ENCODE results near the gene GRIK4. TPM values are rescaled to one million over a fixed set of nuclear protein-coding genes. Genes with fewer than 3 reads are reported as not detected.

GRIK4 gene
- total and polyA plus RNA-seq, 8 donors: 0.76 to 10.1 (median 7.7) TPM

DNA sequence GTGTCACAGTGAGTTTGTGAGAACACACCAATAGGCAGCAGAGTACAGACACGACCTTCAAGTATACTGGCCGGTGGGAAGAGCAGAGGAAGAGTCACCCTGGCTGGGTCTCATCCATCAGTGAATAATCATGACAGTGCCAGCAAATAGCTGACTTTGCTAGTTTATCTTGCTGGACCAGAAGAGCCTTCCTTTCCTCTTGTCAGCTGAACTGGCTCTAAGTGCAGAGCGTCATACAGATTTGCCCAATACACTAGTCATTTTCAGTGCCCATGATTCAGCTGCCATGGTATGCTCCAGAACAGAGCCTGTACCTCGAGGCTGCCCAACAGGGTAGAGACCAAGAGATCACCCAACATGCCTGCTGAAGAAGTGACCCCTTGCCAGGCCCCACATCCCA is 429.5 kb downstream of the GRIK4 start:
- Histone ChIP-seq H3K36me3 (no peaks in the 10 kb centered on the region), H3K9me3 (peaks cover 4 to 12% of the 10 kb centered on the region in 2 donors), H3K4me1 (no peaks in the 10 kb centered on the region), H3K4me3 (no peak overlapping the region), H3K27me3 (peaks cover 0 to 18% of the 10 kb centered on the region in 2 donors), H3K27ac (no peak overlapping the region)
- no peak for DNase-seq
- intact Hi-C loops (cut with DNase I): no loop called here
- TF ChIP-seq, protein P1, sequence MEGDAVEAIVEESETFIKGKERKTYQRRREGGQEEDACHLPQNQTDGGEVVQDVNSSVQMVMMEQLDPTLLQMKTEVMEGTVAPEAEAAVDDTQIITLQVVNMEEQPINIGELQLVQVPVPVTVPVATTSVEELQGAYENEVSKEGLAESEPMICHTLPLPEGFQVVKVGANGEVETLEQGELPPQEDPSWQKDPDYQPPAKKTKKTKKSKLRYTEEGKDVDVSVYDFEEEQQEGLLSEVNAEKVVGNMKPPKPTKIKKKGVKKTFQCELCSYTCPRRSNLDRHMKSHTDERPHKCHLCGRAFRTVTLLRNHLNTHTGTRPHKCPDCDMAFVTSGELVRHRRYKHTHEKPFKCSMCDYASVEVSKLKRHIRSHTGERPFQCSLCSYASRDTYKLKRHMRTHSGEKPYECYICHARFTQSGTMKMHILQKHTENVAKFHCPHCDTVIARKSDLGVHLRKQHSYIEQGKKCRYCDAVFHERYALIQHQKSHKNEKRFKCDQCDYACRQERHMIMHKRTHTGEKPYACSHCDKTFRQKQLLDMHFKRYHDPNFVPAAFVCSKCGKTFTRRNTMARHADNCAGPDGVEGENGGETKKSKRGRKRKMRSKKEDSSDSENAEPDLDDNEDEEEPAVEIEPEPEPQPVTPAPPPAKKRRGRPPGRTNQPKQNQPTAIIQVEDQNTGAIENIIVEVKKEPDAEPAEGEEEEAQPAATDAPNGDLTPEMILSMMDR (IDR thresholded peaks at IDR 0.05): no peak
- ATAC-seq: no peak

DNA sequence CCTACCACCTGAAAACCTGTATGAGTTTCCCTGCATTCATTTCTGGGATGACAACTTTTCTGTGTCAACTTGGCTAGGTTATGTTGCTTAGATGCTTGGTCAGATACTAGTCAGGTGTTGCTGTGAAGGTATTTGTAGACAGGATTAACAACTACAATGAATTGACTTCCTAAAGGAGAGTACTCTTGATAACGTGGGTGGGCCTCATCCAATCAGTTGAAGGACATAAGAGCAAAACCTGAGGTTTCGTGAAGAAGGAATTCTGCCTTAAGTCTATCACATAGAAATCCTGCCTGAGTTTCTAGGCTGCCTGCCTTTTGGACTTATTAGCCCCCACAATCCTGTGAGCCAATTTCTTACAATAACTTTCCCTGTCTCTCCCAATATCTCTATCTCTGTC is 431.2 kb downstream of the GRIK4 start:
- ATAC-seq (no peak), DNase-seq (no peak)
- Histone ChIP-seq H3K4me1 (no peaks in the 10 kb centered on the region), H3K4me3 (no peak overlapping the region), H3K36me3 (no peaks in the 10 kb centered on the region), H3K27ac (no peak overlapping the region), H3K27me3 (peaks cover 0 to 13% of the 10 kb centered on the region in 2 donors), H3K9me3 (peaks cover 4 to 12% of the 10 kb centered on the region in 2 donors)
- intact Hi-C loops (cut with DNase I): no loop called here
- TF ChIP-seq, protein P1 (IDR thresholded peaks at IDR 0.05): no peak

DNA sequence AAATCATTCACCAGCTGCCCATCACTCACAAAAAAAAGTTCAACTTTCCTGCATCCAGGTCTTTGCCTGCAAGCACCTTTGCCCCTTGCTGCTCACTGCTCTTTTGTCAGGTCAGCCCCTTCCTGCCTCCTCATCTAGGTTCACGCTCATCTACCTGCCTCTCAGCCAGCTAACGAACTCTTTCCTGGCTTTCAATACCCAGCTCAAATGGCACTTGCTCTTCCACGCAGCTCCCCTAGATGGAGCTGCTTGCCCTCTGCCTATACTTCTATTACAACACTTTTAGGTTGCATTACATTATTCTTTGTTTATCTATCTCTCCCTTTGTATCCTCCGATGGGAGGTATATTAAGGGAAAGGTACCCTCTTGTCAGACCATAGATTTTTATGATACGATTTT is 433.5 kb downstream of the GRIK4 start:
- intact Hi-C loops (cut with DNase I): no loop called here

DNA sequence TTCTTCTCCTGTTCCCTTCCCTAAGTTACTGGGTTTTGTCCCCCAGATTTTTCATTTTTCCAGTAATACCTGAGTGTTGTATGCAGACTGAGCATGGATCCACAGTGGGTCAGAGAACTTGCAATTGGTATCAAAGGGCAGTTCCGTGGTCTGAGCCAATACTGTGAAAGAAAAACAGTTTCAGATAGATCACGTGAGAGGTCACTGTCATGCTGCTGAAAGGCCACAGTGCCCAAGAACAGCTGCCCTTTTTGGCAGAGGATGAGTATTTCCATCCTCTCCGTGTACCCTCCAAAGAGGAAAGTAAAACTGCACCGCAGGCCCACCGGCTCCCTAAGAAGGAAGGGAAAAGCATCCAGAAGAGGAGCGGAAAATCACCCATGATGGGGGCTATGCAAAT is 439.3 kb downstream of the GRIK4 start:
- intact Hi-C loops (cut with DNase I): loop anchor here in 1 of 2 donors (5.0 kb wide), 1 partner anchor 439 kb away; the partner anchor contains the start of gene GRIK4
- no peak overlapping the region for H3K27ac ChIP-seq
- no peak for ATAC-seq
- H3K4me3 ChIP-seq: no peak overlapping the region
- H3K4me1 ChIP-seq: peaks cover 0 to 5% of the 10 kb centered on the region in 2 donors
- DNase-seq: no peak
- no peaks in the 10 kb centered on the region for H3K9me3 ChIP-seq
- TF ChIP-seq, protein P1 (IDR thresholded peaks at IDR 0.05): no peak
- no peaks in the 10 kb centered on the region for H3K36me3 ChIP-seq
- H3K27me3 ChIP-seq: peaks cover 0 to 15% of the 10 kb centered on the region in 2 donors

More for the DNA sequence above, 433.5 kb downstream of the GRIK4 start:
- peaks cover 0 to 7% of the 10 kb centered on the region in 2 donors for H3K27me3 ChIP-seq
- no peak for ATAC-seq
- TF ChIP-seq, protein P1 (IDR thresholded peaks at IDR 0.05): peak in 1 of 2 donors; percentile 11
- no peak overlapping the region for H3K4me3 ChIP-seq
- H3K9me3 ChIP-seq: peaks cover 4 to 12% of the 10 kb centered on the region in 2 donors
- no peaks in the 10 kb centered on the region for H3K36me3 ChIP-seq
- no peak overlapping the region for H3K27ac ChIP-seq
- DNase-seq: no peak
- H3K4me1 ChIP-seq: no peaks in the 10 kb centered on the region

DNA sequence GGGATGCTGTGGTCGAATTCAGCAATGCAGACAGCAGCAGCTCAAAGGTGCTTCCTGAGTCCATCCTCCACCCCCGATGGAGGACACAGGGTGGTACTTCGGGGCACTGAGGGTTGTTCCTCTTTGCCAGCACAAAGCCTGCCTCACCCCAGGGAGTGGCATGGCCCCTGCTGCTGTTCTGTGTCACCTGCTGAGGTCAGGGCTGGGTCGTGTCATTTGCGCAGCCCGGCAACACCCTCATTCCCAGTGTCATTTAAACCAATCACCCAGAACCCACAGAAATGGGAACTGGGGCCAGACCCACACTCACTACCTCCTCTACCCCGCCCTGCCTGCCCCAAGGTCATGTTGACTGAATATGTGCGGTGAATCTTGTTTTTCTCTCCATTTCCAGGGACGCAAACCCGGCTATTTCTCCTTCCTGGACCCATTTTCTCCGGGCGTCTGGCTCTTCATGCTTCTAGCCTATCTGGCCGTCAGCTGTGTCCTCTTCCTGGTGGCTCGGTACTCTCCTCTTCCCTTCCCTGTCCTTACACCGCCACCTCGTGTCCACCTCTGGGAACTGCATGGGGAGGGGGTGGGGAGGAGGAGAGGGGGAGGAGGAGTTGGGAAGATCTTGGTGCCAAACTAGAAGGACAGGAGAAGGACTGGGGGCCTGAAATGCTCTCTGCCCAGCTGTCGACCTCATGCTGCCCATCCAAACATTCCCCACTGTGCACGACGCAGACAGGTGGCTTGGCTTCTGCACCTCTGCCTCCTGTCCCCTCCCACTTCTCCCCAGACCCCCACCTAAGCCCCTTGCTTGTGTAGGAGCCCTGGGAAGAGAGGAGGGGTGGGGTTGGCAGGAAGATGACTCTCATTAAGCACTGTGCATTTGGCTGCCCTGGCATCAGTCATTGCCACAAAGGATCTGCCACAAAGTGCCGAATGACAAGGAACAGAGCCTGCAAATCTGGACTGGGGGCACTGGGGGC is 441.2 kb downstream of the GRIK4 start:
- TF ChIP-seq, protein P1 (IDR thresholded peaks at IDR 0.05): peak; percentile 49 to 61
- H3K27me3 ChIP-seq: peaks cover 0 to 11% of the 10 kb centered on the region in 2 donors
- H3K9me3 ChIP-seq: no peaks in the 10 kb centered on the region
- intact Hi-C loops (cut with DNase I): loop anchor here in 1 of 2 donors (5.0 kb wide), 1 partner anchor 440 kb away; the partner anchor contains the start of gene GRIK4
- H3K36me3 ChIP-seq: no peaks in the 10 kb centered on the region
- peaks cover 0 to 5% of the 10 kb centered on the region in 2 donors for H3K4me1 ChIP-seq
- ATAC-seq (peak; percentile 99), DNase-seq (peak; percentile 56 to 81 (median 68))
- H3K27ac ChIP-seq: no peak overlapping the region
- H3K4me3 ChIP-seq: no peak overlapping the region
